GM19239 (cell line): ENCODE data around the gene TARP.

ENCODE experiments used
- DNase-seq: peaks from one replicate; pipeline ENCODE4 v3.0.0; 2011; ENCODE audit warnings: low spot score; ENCODE audit not compliant: insufficient read length
- FAIRE-seq: peaks from 2 replicates; lab custom pipeline; 2011; peaks lifted over from hg19 to GRCh38; lab: Jason Lieb, UNC

TARP gene

GRCh38 chr7:38273286-38273995 is at the start of gene TARP:
TSS of gene TARP (minus strand) at chr7:38273636.
- FAIRE-seq (no peak), DNase-seq (no peak)

- DNase-seq, result no peak
- no peak for FAIRE-seq
These were observed 49.7 kb upstream of the TARP start for GRCh38 chr7:38323156-38323555.

GRCh38 chr7:38322461-38322860 is 49.0 kb upstream of the TARP start:
- FAIRE-seq (no peak), DNase-seq (no peak)

GRCh38 chr7:38321967-38322366 is 48.5 kb upstream of the TARP start:
- DNase-seq (no peak), FAIRE-seq (no peak)

GRCh38 chr7:38321515-38321944 is 48.1 kb upstream of the TARP start:
- DNase-seq (no peak), FAIRE-seq (no peak)

DNA sequence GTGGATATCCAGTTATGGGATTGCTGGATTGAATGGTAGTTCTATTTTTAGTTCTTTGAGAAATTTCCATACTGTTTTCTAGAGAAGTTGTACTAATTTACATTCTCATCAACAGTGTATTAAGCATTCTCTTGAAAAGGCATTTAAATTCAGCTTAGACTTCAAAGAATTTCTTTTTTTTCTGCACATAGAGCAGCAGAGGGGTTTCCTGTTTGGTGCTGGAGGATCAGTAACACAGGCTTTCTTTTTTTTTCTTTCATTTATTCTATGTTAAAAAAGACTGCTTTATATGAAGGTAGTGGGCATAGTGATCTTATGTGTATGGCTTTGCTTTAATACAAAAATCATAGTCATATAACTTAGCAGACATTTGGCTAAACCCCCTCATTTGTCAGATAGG is 47.6 kb upstream of the TARP start:
- no peak for FAIRE-seq
- DNase-seq, result no peak

GRCh38 chr7:38319873-38320272 is 46.4 kb upstream of the TARP start:
- FAIRE-seq, result no peak
- DNase-seq, result no peak

- FAIRE-seq, result peak; percentile 71
- peak; percentile 33 for DNase-seq
These were observed 45.5 kb upstream of the TARP start for GRCh38 chr7:38318803-38319416.

- DNase-seq, result no peak
These were observed 44.8 kb upstream of the TARP start for GRCh38 chr7:38318241-38318640.

GRCh38 chr7:38317515-38317914 is 44.1 kb upstream of the TARP start:
- FAIRE-seq (no peak), DNase-seq (no peak)

More at GRCh38 chr7:38318241-38318640, 44.8 kb upstream of the TARP start:
- FAIRE-seq, result no peak

GRCh38 chr7:38316733-38317360 is 43.4 kb upstream of the TARP start:
- DNase-seq, result no peak

DNA sequence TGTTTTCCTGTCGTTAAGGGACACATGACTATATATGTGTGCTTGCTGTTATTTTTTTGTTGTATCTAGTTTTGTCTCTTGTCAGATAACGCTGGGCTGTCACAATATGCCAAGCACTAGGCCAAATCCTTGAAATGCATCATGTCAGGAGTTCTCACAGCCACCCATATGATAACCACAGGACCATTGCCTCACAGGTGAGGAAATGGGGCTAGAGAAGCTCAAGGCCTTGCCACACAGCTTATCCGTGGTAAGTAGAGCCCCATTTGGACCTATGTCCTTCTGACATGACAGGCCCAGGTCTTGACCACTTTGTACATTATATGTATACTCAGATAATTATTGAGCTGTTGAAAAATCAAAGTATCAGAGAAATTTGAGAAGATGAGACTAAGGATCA is 42.0 kb upstream of the TARP start:
- DNase-seq (no peak), FAIRE-seq (no peak)

More at GRCh38 chr7:38316733-38317360, 43.4 kb upstream of the TARP start:
- FAIRE-seq, result no peak

- FAIRE-seq (no peak), DNase-seq (no peak)
These were observed 39.4 kb upstream of the TARP start for GRCh38 chr7:38312821-38313220.

GRCh38 chr7:38311329-38311937 is 38.0 kb upstream of the TARP start:
- FAIRE-seq (peak; percentile 21), DNase-seq (peak; percentile 31)

DNA sequence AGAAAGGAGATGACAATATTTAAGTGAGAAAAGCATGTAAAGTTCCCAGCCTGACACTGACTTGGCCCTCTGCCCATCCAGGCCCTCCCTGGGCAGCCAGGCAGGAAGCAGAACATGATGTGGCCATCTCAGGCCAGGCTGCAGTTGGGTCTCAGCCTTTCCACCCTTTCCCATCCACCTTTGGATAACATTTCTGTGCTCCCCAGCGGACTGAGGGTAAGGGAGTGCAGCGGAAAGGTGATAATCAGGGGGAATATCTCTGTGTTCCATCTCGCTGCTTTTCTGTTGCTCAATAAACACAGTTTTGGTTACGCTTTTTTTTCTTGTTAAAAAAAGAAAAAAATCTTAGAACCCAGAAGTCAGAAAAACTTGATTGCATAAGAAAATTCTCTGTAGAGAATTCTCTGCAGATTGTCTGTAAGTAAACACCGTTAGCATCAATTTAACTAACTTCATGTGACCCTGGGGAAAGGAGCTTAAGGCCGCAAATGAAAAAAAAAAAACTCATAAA is 37.2 kb upstream of the TARP start:
- DNase-seq, result no peak
- no peak for FAIRE-seq

DNA sequence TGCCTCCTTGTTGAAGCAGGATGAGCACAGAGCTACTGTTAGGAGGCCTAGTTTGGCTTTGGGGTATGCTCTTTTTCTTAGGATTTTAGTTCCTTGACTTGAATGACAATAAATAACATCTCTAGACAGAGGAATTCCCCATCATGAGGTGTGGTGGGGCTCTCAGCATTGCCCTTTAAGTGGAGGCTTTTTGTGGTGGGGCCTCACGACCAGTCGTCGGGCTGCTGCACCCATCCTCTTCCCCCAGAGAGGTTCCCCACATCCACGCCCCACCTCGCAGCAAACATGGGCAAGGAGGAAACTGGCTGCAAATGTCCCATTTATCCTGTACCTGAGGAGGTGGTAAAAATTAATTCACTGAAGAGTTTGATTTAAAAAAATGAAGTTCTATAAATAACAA is 36.1 kb upstream of the TARP start:
- DNase-seq (no peak), FAIRE-seq (no peak)

DNA sequence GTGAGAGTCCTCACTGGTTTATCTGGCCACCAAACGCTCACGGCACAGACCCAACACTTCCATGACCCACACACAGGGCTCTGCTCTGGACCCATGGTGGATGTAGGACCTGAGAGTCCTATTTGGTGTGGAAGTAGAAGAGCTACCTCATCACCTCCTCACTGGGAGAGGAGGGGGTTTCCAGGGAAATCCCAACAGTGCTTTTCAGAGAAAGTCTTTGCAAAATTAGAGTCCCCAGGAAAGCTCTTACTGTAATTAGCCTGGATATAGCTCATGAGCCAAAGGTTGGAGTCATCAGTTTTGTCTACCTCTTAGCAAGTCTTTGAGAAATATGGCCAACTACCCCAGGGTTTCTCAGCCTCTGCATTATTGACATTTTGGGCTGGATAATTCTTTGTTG is 34.7 kb upstream of the TARP start:
- DNase-seq (no peak), FAIRE-seq (no peak)

DNA sequence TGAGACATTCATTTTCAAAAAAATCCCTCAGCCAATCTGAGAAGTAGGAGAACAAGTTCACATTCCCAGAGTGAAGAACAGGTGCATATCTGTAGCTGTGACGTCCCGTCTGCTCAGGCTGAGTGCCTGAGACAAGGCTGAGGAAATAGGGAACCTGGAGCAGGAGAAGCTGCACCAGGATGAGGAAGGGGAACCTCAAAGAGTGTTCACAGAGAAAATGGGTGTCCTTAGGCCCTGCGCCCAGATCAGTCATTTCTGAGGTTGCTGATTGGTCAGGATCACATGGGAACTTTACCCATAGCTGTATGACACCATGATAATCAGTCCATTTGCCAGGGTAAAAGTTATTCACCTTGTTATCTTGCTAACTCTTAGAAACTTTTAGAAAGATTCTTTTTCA is 34.2 kb upstream of the TARP start:
- DNase-seq (no peak), FAIRE-seq (no peak)

- no peak for DNase-seq
- FAIRE-seq, result no peak
These were observed 33.5 kb upstream of the TARP start for GRCh38 chr7:38306914-38307313.

GRCh38 chr7:38306171-38306570 is 32.7 kb upstream of the TARP start:
- FAIRE-seq, result no peak
- DNase-seq, result no peak

- DNase-seq (no peak), FAIRE-seq (no peak)
These were observed 30.4 kb upstream of the TARP start for GRCh38 chr7:38303866-38304265.
